ENCODE measurements around the gene ABCB4.

The ABCB4 gene

DNA sequence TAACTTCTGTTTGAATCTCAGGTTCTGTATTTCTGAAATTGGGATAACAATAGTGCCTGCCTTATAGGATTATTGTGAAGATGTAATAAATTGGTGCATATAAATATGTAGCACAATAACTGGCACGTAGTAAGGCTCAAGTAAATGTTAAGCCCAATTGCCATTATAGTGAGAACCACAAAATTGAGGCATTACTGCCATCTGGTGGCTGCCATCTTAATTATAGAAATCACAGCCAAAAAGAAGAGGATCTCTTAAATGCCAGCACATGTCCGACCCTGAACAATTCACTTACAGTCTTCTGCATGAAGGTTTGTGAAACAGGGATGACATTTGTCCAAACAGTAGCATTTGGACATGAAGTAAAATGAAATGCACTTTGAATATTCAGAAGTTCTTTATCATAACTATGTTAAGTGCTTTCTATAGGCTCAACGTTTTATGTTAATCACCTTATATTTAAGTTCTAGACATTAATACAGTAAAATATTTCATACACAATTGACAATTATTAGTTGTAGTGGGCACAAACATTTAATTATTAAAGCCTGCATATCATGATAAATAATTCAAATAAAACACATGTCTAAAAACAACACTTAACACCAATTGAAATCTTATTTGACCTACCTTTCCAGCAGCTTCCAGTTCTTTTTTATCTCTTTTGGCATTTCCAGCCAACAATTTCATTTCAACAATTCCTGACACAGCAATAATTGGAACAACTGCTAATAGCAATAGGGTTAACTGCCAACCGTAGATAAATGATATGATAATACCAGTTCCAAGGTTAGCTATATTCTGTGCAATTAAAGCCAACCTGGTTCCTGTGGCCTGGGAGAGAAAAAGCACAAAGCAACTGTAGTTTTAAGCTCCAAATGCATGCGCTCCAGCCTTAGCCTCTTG lies 58.5 kb downstream of the ABCB4 start:
- DNase-seq = peak; percentile 40 to 91

DNA sequence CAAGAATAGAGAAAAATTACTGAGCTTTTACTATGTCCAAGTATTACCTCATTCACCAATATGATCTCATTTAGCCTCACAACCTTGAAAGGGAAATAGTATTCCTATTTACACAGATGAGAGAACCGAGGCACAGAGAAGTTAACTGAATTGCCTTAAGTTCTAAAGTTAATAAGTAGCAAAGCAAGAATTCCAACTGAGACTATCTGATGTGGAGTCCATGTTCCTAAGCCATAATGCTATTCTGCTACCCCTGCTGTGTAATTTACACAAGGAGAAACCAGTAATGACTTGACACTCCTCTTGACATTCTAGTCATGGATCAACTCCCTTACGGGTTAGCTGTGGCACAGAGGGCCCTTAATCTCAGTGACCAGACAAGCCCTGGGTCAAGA lies 60.7 kb downstream of the ABCB4 start:
- no peak for DNase-seq

DNA sequence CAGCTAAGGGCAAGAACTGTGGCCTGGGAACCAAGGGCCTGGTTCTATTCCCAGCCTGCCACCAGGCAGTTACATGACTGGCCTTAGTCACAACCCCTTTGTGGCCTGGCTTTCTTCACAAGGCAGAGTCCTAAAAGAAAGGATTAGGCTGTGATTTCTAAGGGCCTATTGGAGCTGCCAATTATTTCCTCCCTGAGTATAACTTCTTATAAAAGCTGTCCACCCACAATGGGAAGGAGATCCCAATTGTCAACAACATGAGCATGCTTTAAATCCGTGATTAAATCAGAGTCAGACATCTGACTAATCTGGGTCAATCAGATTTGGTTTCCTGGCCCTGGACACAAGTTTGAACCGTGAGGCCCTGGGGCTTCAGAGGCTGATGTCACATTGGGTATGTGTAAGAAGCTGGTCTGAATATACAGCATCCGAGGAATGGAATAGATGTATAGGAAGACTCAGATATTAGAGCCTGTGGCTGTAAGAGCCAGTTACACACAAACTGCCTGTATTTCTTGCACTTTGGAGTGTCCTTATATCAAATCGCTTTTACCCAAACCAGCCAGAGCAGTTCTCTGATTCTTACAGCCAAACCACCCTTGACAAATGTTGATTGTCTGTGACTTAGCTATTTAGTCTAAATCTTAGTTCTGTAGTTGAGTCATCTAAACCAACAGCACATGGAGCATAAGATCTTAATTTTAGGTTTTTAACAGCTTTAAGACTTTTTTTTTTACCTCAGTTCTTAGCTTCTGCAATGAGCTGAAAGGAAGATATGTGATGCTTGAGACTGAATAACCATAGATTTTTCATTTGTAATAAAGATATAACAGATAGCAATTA lies 61.3 kb downstream of the ABCB4 start:
- DNase-seq = no peak

DNA sequence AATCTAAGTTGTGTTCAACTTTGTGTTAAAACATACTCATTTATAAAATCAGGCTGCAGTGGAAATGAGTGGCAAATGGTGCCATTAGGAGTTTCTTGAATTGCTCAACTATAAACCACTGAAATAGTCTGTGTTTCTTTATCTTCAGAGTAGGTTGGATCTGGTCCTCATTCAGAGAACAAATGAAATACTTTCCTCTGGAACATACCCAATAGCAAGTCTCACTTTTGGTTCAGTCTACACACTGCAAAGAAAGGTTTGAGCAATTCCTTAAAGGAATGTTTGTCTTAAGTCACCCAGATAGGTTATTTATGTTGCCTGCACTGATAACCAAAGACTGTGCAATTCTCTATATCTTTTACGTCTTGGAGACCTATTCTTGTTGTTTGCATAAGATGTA lies 62.5 kb downstream of the ABCB4 start:
- no peak for DNase-seq

DNA sequence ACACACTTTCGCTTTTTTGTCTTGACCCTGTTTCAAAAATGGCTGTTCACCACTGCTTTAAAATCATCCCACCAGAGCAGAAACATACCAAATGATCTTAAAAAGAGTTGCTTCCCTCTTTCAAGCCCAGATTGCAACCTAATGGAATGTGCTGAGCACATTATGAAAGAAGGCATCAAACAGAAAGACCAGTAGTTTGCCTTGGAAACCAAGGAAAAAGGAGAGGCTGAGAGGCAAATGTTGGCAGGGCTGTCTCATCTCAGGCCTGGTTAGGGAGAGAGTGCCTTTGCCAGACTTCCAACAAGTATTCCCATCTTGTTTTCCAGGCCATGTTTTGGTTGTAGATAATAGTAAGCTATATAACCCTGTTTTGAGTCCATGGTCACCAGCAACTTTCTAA lies 64.3 kb downstream of the ABCB4 start:
- DNase-seq = no peak

DNA sequence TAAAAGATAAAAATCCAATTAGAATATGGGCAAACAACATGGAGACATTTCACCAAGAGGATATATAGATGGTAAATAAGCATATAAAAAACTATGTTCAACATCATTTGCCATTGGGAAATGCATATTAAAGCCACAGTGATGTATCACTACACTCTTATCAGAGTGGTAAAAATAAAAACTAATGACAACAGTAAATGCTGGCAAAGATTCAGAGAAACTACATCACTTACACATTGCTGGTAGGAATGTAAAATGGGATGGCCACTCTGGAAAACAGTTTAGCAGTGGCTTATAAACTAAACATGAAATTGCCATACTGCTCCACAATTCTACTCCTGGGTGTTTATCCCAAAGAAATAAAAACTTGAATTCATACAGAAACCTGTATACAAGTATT lies 70.8 kb downstream of the ABCB4 start:
- no peak for DNase-seq

DNA sequence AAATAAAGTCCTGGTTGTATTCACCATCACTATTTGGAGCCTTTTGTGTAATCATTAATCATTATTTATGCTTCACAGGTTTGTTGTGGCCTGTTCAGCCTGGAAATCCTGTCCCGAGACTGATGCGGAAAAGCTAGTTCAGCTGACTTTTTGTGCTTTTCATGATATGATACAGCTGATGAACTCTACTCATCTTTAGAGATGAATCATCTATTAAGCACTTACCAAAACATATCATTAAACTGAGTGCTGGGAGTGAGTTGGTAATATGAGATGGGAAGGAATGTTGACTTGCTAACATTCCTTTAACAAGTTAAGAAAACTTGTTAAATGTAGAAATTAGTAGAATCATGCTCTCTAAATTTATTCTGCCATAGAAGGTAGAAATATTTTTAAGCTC lies 77.0 kb downstream of the ABCB4 start:
- DNase-seq = no peak

DNA sequence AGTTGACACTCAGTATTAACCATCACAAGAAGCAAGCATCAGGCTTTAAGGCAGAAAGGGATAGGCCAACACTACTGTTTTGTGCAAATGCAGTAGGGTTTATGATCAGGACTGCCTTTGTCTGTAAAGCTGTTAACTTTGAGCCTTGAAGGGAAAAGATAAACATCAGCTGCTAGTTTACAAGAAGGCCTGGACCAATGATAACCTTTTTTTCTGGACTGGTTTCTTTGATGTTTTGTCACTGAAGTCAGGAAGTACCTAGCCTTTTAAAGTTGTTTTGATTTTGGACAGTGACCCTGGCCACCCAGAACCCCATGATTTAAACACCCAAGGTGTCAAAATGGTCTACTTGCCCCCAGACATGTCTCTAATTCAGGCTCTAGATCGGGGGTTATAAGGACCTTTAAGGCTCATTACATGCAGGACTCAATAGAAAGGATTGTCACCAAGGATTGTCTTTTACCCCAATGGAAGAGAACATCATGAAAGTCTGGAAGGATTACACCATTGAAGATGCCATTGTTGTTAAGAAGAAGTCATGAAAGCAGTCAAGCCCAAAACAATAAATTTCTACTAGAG lies 79.9 kb downstream of the ABCB4 start:
- no peak for DNase-seq

DNA sequence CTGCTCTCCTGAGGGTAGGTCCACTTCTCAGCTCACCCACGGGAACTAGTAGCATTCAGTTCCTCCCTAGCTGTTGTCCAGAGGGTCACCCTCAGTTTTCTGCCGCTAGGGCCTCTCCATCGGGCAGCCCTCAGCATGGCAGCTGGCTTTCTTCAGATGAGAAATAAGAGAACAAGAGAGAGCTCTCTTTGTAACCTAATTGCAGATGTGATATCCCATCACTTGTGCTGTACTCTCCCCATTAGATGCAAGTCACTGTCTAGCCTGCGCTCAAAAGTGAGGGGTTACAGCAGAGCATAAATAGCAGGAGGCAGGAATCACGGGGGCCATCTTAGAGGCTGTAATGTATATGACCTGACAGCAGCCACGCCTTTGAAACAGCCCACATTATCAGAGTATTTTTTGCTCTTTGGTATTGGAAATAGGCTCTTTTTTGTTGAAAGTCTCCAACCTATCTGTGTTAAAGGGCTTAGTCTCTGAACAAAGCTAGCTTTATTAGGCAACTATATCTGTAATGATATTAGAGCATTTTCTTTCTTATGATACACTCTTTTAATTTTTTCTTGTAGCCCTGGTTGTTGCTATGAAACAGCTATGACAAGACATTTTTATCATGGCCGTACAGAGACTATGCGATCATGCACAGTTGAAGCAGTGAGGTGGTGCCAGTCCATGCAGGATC lies 84.3 kb downstream of the ABCB4 start:
- DNase-seq = no peak

DNA sequence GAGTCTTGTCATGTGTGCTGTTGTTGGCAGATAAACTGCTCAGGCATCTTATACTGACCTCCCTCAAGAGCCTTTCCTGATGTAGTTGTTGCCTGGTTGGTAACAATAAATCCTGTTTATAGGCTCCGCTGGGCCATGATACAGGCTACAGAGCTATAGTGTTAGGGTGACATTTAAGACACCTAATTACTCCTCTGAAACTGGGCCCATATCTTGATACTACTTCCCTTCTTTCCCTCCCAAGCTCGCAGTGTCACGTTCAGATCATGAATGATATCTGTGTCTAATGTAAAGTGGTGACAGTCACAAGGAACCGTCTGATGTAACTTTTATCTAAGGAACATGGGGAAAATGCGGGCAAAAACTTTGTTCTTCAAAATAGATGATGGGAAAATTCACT lies 94.6 kb downstream of the ABCB4 start:
- DNase-seq = no peak

DNA sequence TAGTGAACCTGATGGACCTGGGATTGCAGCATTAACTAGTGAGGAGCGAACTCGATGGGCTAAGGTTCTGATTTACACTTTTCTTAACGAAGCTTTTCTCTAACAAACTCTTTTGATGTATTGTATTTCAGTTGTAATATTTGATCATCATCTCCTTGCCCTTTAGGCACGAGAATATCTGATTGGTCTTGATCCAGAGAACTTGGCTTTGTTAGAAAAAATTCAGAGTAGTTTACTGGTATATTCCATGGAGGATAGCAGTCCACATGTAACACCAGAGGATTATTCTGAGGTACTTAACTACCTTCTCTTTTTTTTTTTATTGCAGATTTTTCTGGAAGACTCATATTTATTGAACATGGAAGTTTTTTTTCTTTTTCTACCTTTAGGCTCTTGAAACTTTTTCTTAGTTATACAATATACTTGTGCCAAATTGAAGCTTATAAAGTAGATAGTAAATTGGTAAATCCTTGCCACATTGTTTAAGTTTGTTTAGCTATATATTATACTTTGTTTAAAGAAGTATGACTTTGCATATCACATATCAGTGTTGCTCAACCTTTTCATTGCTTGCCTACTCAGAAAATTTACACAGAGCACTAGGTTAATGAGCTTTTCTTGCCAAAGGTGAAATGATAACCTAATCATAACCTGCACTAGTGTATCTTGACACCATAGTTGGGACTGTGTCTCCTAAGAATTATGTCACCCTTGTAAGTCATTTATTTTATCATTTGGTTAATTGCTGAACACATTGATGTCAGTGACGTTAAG lies 99.6 kb downstream of the ABCB4 start:
- DNase-seq = no peak

DNA sequence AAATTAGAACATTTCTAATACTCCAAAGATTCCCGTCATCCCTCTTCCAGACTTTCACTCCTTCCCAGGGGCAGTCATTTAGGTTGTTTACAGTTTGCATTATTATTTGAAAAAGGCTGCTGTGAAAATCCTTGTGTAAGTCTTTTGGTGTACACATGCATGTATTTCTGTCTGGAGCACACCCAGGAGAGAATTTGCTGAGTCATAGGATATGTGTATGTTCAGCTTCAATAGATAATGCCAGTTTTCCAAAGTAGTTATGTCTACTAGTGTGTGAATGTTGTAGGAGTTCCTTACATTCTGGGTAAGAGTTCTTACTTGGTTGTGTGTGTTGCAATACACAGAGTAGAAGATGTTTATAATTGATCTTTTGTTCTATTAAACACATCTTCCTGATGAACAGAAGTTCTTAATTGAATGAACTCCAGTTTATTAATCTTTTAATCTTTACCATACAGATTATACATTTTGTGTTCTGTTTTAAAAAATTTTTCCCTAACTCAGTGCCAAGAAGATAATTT lies 104.8 kb downstream of the ABCB4 start:
- no peak for DNase-seq

DNA sequence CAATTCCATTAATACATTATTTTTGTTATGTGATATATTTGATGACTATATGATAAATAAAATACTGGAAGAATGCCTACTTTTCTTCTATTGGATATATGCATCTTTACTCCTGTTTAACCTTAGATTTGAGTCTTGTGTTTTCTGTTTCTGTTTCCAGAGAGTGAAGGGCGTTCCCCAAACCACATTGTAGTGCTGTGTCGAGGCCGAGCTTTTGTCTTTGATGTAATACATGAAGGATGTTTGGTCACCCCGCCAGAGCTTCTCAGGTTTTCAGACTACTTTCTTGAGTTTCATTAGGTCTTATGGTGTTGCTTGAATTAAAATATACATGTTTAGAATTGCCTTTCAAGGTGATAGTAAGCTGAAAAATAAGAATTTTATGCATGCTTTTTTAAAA lies 106.3 kb downstream of the ABCB4 start:
- DNase-seq = no peak

DNA sequence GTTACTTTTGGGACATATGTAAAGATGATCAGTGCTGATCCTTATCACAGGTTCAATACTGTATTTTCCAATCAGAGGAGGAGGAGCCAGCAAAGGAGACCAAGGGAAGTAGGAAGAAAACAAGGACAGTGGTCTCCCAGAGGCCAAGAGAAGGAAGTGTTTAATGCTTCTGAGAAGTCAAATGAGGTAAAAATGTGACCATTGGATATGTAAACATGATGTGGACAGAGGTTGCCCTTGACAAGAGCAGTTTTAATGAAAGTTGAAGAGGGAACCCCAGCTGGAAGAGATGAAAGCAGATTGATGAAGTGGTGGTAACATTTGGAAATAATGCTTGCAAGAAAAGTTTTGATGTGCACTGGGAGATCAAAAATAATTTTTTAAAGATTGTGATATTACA lies 111.2 kb downstream of the ABCB4 start:
- DNase-seq = no peak

DNA sequence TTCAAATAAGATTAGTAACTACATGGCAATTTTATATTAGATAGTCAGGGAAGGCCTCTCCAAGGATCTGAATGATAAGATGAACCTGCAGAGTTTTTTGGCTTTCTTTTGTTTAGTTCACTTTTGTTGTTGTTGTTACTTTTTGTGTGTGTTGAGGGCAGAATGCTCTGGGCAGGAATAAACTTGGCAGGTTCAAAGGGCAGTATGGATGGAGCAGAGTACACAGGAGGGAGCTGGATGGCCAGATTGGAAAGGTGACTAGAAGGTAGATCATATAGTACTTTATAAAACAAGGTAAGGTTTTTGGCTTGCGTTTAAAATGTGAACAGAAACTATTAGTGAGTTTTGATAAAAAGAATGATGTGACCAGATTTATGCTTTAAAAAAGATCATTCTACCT lies 112.1 kb downstream of the ABCB4 start:
- DNase-seq = no peak

DNA sequence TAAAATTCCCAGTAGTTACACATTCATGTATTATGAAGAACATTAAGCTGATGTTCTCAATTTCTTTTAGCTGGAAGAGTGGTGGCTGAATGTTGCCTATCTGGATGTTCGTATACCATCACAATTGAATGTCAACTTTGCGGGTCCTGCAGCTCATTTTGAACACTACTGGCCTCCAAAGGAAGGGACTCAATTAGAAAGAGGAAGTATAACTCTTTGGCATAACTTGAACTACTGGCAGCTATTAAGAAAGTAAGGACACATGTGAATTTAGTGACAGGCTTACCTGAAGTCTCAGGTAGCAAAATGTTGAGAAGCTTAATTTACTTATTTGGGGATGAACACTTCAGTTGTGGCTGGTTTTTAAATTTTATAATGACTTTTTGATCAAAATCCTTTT lies 114.2 kb downstream of the ABCB4 start:
- DNase-seq = no peak

DNA sequence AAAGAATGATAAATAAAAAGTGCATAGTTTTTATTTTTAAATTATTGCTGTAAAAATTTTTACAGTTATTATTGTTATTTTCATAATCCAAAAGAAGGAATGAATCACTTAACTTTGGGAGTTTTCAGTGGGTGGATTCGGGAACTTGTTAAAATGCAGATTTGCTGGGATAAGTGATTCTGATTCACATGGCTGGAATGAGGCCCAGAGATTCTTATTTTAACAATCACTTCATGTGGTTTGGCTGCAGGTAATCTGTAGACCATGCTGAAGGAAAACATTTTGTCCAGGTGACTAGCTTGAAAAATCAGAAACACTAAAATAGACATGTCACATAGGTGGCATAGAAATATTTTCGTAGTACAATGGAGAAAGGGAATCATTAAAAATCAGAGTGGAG lies 116.1 kb downstream of the ABCB4 start:
- no peak for DNase-seq

DNA sequence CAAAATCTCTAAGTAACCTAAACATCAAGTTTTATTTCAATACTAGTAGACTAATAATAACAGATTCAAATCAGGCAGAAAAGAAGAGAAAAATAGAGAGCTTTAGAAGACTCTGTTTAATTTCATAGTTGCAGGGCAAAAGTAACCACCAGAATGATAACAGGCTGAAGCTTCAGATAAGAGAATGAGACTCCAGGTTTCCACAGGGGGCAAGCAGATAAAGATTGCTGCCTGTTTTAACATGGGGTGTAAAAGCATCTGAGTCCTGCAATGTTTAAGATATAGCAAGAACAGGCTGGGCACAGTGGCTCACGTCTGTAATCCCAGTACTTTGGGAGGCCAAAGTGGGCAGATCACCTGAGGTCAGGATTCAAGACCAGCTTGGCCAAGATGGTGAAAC lies 119.0 kb downstream of the ABCB4 start:
- DNase-seq = no peak

DNA sequence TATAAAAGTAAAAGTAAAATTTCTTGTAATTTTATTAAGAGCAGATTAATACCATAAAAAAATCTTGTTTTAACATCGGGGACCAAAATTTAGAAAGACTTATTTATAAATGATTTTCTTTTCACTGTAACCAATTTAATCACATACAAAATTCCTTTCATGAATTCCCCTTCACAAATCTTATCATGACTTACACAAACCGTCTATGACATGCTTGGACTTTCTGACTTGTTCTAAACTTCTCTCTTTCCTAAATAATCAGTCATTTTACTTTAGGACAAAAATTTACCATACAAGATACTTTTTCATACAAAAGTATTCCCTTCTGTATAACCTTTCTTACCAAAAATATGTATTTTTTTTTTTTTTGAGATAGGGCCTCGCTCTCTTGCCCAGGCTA lies 120.7 kb downstream of the ABCB4 start:
- no peak for DNase-seq
